A549 (cell line): ENCODE data around the gene CAVIN1. TPM values are rescaled to one million over a fixed set of nuclear protein-coding genes. Genes with fewer than 3 reads are reported as not detected.
"Not testable (repeated sequence)": the region's sequence is repeated elsewhere in the genome, so short reads cannot be mapped to it uniquely, and the experiment has no call there.

Source experiments
- ATAC-seq, 2 experiments: fragments of 200-7000 bp in 1 of 2; fragments of >200 bp in 1 of 2; cut with Nextera tagmentation in 1 of 2; cut with Tn5 transposase in 1 of 2; 3 replicates each; pipeline versions ENCODE4 v1.8.0 to v1.9.1; 2018 to 2020; ENCODE audit warnings: mild to moderate bottlenecking in 1 of 2, moderate library complexity in 1 of 2
- CTCF ChIA-PET: fragments of 300-600 bp; sonication (Branson Sonifier 250); formaldehyde crosslinking; extraction: SDS; loops from one replicate; lab custom pipeline; 2021; ENCODE audit warnings: antibody characterized with exemption, inconsistent platforms; lab: Yijun Ruan, JAX
- POLR2A ChIA-PET: fragments of 350-600 bp; formaldehyde crosslinking; extraction: SDS; loops from one replicate; lab custom pipeline; 2021; ENCODE audit warnings: antibody characterized with exemption, inconsistent platforms; lab: Yijun Ruan, JAX
- DNase-seq, 2 experiments: peaks; one replicate each; pipeline versions ENCODE4 v3.0.0 to v3.0.0-alpha.2; 2011 to 2016; ENCODE audit warnings: low read depth in 1 of 2, low spot score in 1 of 2
- FAIRE-seq: peaks from 2 replicates; lab custom pipeline; 2011; peaks lifted over from hg19 to GRCh38; lab: Jason Lieb, UNC
- H3K27ac ChIP-seq, 2 experiments: fragments of >200 bp; sonication (Bioruptor Twin); formaldehyde crosslinking; 3 replicates each; pipeline ENCODE4 v1.5.1; 2016 to 2017
- H3K4me1 ChIP-seq: fragments of >200 bp; sonication (Bioruptor Twin); formaldehyde crosslinking; 3 replicates; pipeline ENCODE4 v1.6.1; 2016
- H3K4me2 ChIP-seq: fragments of >200 bp; sonication (Bioruptor Twin); formaldehyde crosslinking; 3 replicates; pipeline ENCODE4 v1.6.1; 2016
- H3K4me3 ChIP-seq: fragments of >200 bp; sonication (Bioruptor Twin); formaldehyde crosslinking; 3 replicates; pipeline ENCODE4 v1.5.1; 2016
- H3K9me3 ChIP-seq: fragments of >200 bp; sonication (Bioruptor Twin); formaldehyde crosslinking; 3 replicates; pipeline ENCODE4 v1.6.1; 2016
- ATOH8 ChIP-seq: fragments of 250-450 bp; sonication (Bioruptor Pico); IDR thresholded peaks from 2 replicates; pipeline ENCODE4 v1.5.0; 2020; ENCODE audit warnings: low read depth, mild to moderate bottlenecking, moderate library complexity
- BHLHE40 ChIP-seq: IDR thresholded peaks from 2 replicates; pipeline ENCODE4 v1.6.1; 2012; ENCODE audit warnings: low read depth, low read length, inconsistent platforms
- CBX8 ChIP-seq: fragments of 200-600 bp; sonication (generic); IDR thresholded peaks from 2 replicates; pipeline ENCODE4 v1.6.1; 2016
- CHD2 ChIP-seq: fragments of 150-350 bp; IDR thresholded peaks from 2 replicates; pipeline ENCODE4 v1.6.1; 2014; ENCODE audit warnings: low read length; ENCODE audit not compliant: partially characterized antibody
- CTCF ChIP-seq: fragments of >200 bp; sonication (Bioruptor Twin); formaldehyde crosslinking; IDR thresholded peaks from 3 replicates; pipeline ENCODE4 v1.5.1; 2016
- EP300 ChIP-seq, 2 experiments: fragments of >200 bp; sonication (Bioruptor Twin); formaldehyde crosslinking; IDR thresholded peaks; 2 replicates in 1 of 2; 3 replicates in 1 of 2; pipeline ENCODE4 v1.6.1; 2016 to 2017
- FOSL2 ChIP-seq, 2 experiments: fragments of 450-650 bp in 1 of 2; fragments of >200 bp in 1 of 2; sonication (Bioruptor Twin) in 1 of 2; formaldehyde crosslinking; IDR thresholded peaks; 2 replicates each; pipeline versions ENCODE4 v1.5.0 to v1.6.1; 2016 to 2020; ENCODE audit warnings: mild to moderate bottlenecking in 1 of 2, moderate library complexity in 1 of 2
- HEYL ChIP-seq: fragments of 250-450 bp; sonication (Bioruptor Pico); IDR thresholded peaks from 2 replicates; pipeline ENCODE4 v1.8.0; 2021; ENCODE audit warnings: mild to moderate bottlenecking, moderate library complexity
- HMGXB4 ChIP-seq: fragments of 250-450 bp; sonication (Bioruptor Pico); IDR thresholded peaks from 2 replicates; pipeline ENCODE4 v1.5.0; 2021; ENCODE audit warnings: mild to moderate bottlenecking, moderate library complexity, borderline replicate concordance
- KDM1A ChIP-seq: fragments of 200-600 bp; sonication (generic); IDR thresholded peaks from 2 replicates; pipeline ENCODE4 v1.6.1; 2016; ENCODE audit warnings: low read depth, mild to moderate bottlenecking
- MAX ChIP-seq: IDR thresholded peaks from 2 replicates; pipeline ENCODE4 v1.6.1; 2012
- NPAS2 ChIP-seq: fragments of 250-450 bp; sonication (Bioruptor Pico); IDR thresholded peaks from 2 replicates; pipeline ENCODE4 v1.8.0; 2022; ENCODE audit warnings: mild to moderate bottlenecking, moderate library complexity, borderline replicate concordance
- POLR2A ChIP-seq: IDR thresholded peaks from 2 replicates; pipeline ENCODE4 v1.6.1; 2012; ENCODE audit warnings: mild to moderate bottlenecking, low read length
- RAD21 ChIP-seq, 2 experiments: fragments of >200 bp in 1 of 2; sonication (Bioruptor Twin) in 1 of 2; formaldehyde crosslinking in 1 of 2; IDR thresholded peaks in 1 of 2; conservative IDR thresholded peaks in 1 of 2; 2 replicates in 1 of 2; 3 replicates in 1 of 2; pipeline ENCODE4 v1.6.1; 2012 to 2018; ENCODE audit warnings: inconsistent platforms in 1 of 2
- RCOR1 ChIP-seq: fragments of 150-350 bp; IDR thresholded peaks from 2 replicates; pipeline ENCODE4 v1.6.1; 2014; ENCODE audit warnings: antibody characterized with exemption, low read length, low read depth
- SMC3 ChIP-seq: fragments of >200 bp; sonication (Bioruptor Twin); formaldehyde crosslinking; IDR thresholded peaks from 3 replicates; pipeline ENCODE4 v1.6.1; 2018; ENCODE audit warnings: inconsistent platforms
- SREBF2 ChIP-seq: fragments of 450-650 bp; IDR thresholded peaks from 2 replicates; pipeline ENCODE4 v1.6.1; 2014; ENCODE audit warnings: mild to moderate bottlenecking, moderate library complexity
- ZC3H11A ChIP-seq: fragments of 450-650 bp; IDR thresholded peaks from 2 replicates; pipeline ENCODE4 v1.6.1; 2014; ENCODE audit warnings: antibody characterized with exemption, mild to moderate bottlenecking
- ZFP36 ChIP-seq: fragments of 450-650 bp; IDR thresholded peaks from 2 replicates; pipeline ENCODE4 v1.6.1; 2014; ENCODE audit warnings: borderline replicate concordance; ENCODE audit not compliant: partially characterized antibody
- ZSCAN20 ChIP-seq: fragments of 250-450 bp; sonication (Bioruptor Pico); IDR thresholded peaks from 2 replicates; pipeline ENCODE4 v1.8.0; 2022; ENCODE audit warnings: mild to moderate bottlenecking, moderate library complexity
- WGBS: methylation state at CpG from one replicate; pipeline ENCODE4 v1.1.6; 2017; ENCODE audit errors: missing lambda C conversion rate; 5-methylcytosine and 5-hydroxymethylcytosine counted together
- polyA plus RNA-seq, 4 experiments: library from polyadenylated mRNA; depleted of rRNA in 3 of 4; stranded (reverse); fragments of >200 nt; fragmentation: RNase III in 1 of 4; extraction: RNeasy Plus Mini Kit Qiagen cat#74134 plus additional on column Dnase treatment in 1 of 4; gene quantifications; 2 replicates in 3 of 4; 3 replicates in 1 of 4; pipeline ENCODE4 v1.2.3, GENCODE V29; 2011 to 2017

Gene CAVIN1
- polyA plus RNA-seq, 2 of the 4 experiments (the other 2 are of a cell fraction), result 101 to 371 TPM

GRCh38 chr17:42403150-42403549 is 19.9 kb downstream of the CAVIN1 start:
- peak overlapping the region in 1 of 2 experiments; percentile 58; a peak in 3 of 6 replicates for H3K27ac ChIP-seq
- POLR2A ChIA-PET, result interaction anchor here (0.6 to 1.2 kb wide), 3 partner anchors 15 to 181 kb away, joined by 3 to 7 read pairs (median 3); partner anchors contain the start of gene STAT3
- ATAC-seq, result no peak

GRCh38 chr17:42402117-42402516 is 20.9 kb downstream of the CAVIN1 start:
- WGBS, result 59% methylated on average over 3 of the region's 3 CpGs
- Histone ChIP-seq H3K4me1 (peaks cover 61% of the 10 kb centered on the region), H3K4me2 (no peak overlapping the region), H3K9me3 (no peaks in the 10 kb centered on the region), H3K4me3 (no peak overlapping the region), H3K27ac (peak overlapping the region; percentile 7 to 58; a peak in 4 of 6 replicates)
- DNase-seq (no peak), ATAC-seq (peak in 1 of 2 experiments; percentile 3; a peak in 1 of 6 replicates), FAIRE-seq (no peak)
- ChIA-PET POLR2A (no interaction called here), CTCF (interaction anchor here (0.6 to 33.2 kb wide), 13 partner anchors 8 to 528 kb away, joined by 3 to 1360 read pairs (median 5); partner anchors contain the start of genes CAVIN1, STAT3 and STAT5A)
- TF ChIP-seq KDM1A (no peak), CHD2 (no peak), FOSL2 (IDR thresholded peaks at IDR 0.05) (no peak), FOSL2 (CRISPR knock-in tag; IDR thresholded peaks at IDR 0.05) (no peak), ATOH8 (CRISPR knock-in tag) (no peak), RCOR1 (no peak), ZSCAN20 (no peak), ZC3H11A (no peak), CBX8 (no peak), ZFP36 (no peak), BHLHE40 (no peak), HMGXB4 (no peak), SREBF2 (no peak), HEYL (CRISPR knock-in tag) (no peak), RAD21 (conservative IDR thresholded peaks at IDR 0.05 in 1 of 2, IDR thresholded peaks at IDR 0.05 in 1 of 2) (no peak), MAX (no peak)

More at GRCh38 chr17:42403150-42403549, 19.9 kb downstream of the CAVIN1 start:
- no peak overlapping the region for H3K4me2 ChIP-seq
- peaks cover 69% of the 10 kb centered on the region for H3K4me1 ChIP-seq
- H3K9me3 ChIP-seq, result no peaks in the 10 kb centered on the region
- FAIRE-seq (no peak), DNase-seq (no peak)
- TF ChIP-seq NPAS2 (CRISPR knock-in tag) (no peak), CTCF (peak; percentile 45), POLR2A (no peak), SMC3 (peak; percentile 60; the same call in 2 of the 3 replicates), EP300 (IDR thresholded peaks at IDR 0.05) (no peak), RAD21 (conservative IDR thresholded peaks at IDR 0.05 in 1 of 2, IDR thresholded peaks at IDR 0.05 in 1 of 2) (peak; percentile 66 to 75)
- H3K4me3 ChIP-seq, result no peak overlapping the region
- 87% methylated on average over 6 of the region's 6 CpGs for WGBS
- CTCF ChIA-PET, result interaction anchor here (0.6 to 33.2 kb wide), 17 partner anchors 9 to 180 kb away, joined by 3 to 1360 read pairs (median 5); partner anchors contain the start of genes CAVIN1, STAT3 and STAT5A

GRCh38 chr17:42400844-42401375 is 22.1 kb downstream of the CAVIN1 start:
- WGBS, result 86% methylated on average over 8 of the region's 8 CpGs
- ATAC-seq, DNase-seq, FAIRE-seq, H3K9me3 ChIP-seq, H3K4me3 ChIP-seq, H3K4me2 ChIP-seq: not testable (repeated sequence)
- H3K27ac ChIP-seq, result peak overlapping the region in 1 of 2 experiments; percentile 44; a peak in 3 of 6 replicates
- ChIA-PET CTCF (interaction anchor here (0.7 to 33.2 kb wide), 9 partner anchors 7 to 271 kb away, joined by 3 to 1360 read pairs (median 13); partner anchors contain the start of gene CAVIN1), POLR2A (interaction anchor here (0.6 kb wide), 1 partner anchor 61 kb away, joined by 4 read pairs; no protein-coding TSS in a partner anchor)
- peaks cover 51% of the 10 kb centered on the region for H3K4me1 ChIP-seq
